Measurements from ENCODE around the gene FBXO3. TPM values are rescaled to one million over a fixed set of nuclear protein-coding genes. Genes with fewer than 3 reads are reported as not detected.
A peak's percentile ranks its signal among the peaks of the same experiment; 100 is the strongest.

Gene FBXO3
- total and polyA plus RNA-seq, 2 of the 13 experiments (the other 11 are each of a cell fraction or from before 2014, with no cell fraction given): 20.4 to 27.6 TPM

- H3K4me1 ChIP-seq (ENCODE audit: insufficient read depth, low read length): no peaks in the 10 kb centered on the region
- 16% methylated on average over 12 of the region's 12 CpGs for WGBS (ENCODE audit: low lambda C conversion rate)
Measured at GRCh38 chr11:33808228-33808828, 34.0 kb upstream of the FBXO3 start.

More at GRCh38 chr11:33808228-33808828, 34.0 kb upstream of the FBXO3 start:
- Histone ChIP-seq H2AFZ (ENCODE audit: low read length) (no peak overlapping the region), H3K27ac (ENCODE audit: extremely low read length, insufficient read depth, low read length) (no peak overlapping the region), H3K79me2 (ENCODE audit: insufficient read depth, low read length) (no peaks in the 10 kb centered on the region), H4K20me1 (ENCODE audit: insufficient read depth, low read length) (no peaks in the 10 kb centered on the region), H3K4me2 (ENCODE audit: low read depth, low read length) (no peak overlapping the region), H3K4me3 (replicated peaks in 1 of 3; ENCODE audit: insufficient read depth in 1 of 3, low read depth in 2 of 3, low read length in 3 of 3) (no peak overlapping the region), H3K9me3 (ENCODE audit: low read length) (no peaks in the 10 kb centered on the region), H3K36me3 (replicated peaks in 1 of 2; ENCODE audit: control insufficient read depth in 1 of 2, insufficient read depth in 2 of 2, low read length in 2 of 2) (no peaks in the 10 kb centered on the region), H3K9ac (ENCODE audit: insufficient read depth, low read depth, low read length) (no peak overlapping the region), H3K27me3 (ENCODE audit: control insufficient read depth in 1 of 2, insufficient read depth in 2 of 2, low read length in 2 of 2) (peaks cover 2 to 15% of the 10 kb centered on the region in 2 experiments; a peak in 3 of 5 replicates)
- FAIRE-seq (peak; percentile 72), DNase-seq (ENCODE audit: low spot score) (peak; percentile 63), ATAC-seq (peak; percentile 98)
- no TSS peak for BruUV-seq (replicated peaks)
- peak; percentile 82 for TF ChIP-seq STAG1 (CRISPR knock-in tag; IDR thresholded peaks at IDR 0.05)
- TF ChIP-seq ATF7 (IDR thresholded peaks at IDR 0.05): no peak
- TF ChIP-seq ATF7 (CRISPR knock-in tag; IDR thresholded peaks at IDR 0.05): no peak
- no peak for TF ChIP-seq KDM2A (CRISPR knock-in tag; IDR thresholded peaks at IDR 0.05; ENCODE audit: borderline replicate concordance, low read depth)
- peak; percentile 51 for TF ChIP-seq XRCC5 (optimal IDR thresholded peaks at IDR 0.05; ENCODE audit: low read length)
- 0 out of 2 replicates have a peak, but pooled peaks have one; percentile 32 for TF ChIP-seq FOXO1 (CRISPR knock-in tag; IDR thresholded peaks at IDR 0.05)
- 0 out of 2 replicates have a peak, but pooled peaks have one; percentile 12 for TF ChIP-seq FOSL2 (CRISPR knock-in tag; IDR thresholded peaks at IDR 0.05)
- TF ChIP-seq SMAD3 (CRISPR knock-in tag; IDR thresholded peaks at IDR 0.05): no peak
- no peak for TF ChIP-seq GTF2F1 (IDR thresholded peaks at IDR 0.05; ENCODE audit: low read length)
- peak; percentile 16 for TF ChIP-seq TEAD3 (CRISPR knock-in tag; optimal IDR thresholded peaks at IDR 0.05; ENCODE audit: borderline replicate concordance)
- TF ChIP-seq MAFK (conservative IDR thresholded peaks at IDR 0.05 in 1 of 2, IDR thresholded peaks at IDR 0.05 in 1 of 2; ENCODE audit: low read length in 2 of 2): peak in 1 of 2 experiments; percentile 17; a peak in 1 of 4 replicates
- peak; percentile 87 for TF ChIP-seq CTCF (CRISPR knock-in tag; IDR thresholded peaks at IDR 0.05)
- TF ChIP-seq MAFF (IDR thresholded peaks at IDR 0.05; ENCODE audit: low read depth, low read length): 0 out of 2 replicates have a peak, but pooled peaks have one; percentile 4
- peak; percentile 74; the same call in 1 of the 2 replicates for TF ChIP-seq SMC3 (IDR thresholded peaks at IDR 0.05; ENCODE audit: low read length)
- TF ChIP-seq, protein P1, sequence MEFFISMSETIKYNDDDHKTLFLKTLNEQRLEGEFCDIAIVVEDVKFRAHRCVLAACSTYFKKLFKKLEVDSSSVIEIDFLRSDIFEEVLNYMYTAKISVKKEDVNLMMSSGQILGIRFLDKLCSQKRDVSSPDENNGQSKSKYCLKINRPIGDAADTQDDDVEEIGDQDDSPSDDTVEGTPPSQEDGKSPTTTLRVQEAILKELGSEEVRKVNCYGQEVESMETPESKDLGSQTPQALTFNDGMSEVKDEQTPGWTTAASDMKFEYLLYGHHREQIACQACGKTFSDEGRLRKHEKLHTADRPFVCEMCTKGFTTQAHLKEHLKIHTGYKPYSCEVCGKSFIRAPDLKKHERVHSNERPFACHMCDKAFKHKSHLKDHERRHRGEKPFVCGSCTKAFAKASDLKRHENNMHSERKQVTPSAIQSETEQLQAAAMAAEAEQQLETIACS (CRISPR knock-in tag; IDR thresholded peaks at IDR 0.05): no peak
- TF ChIP-seq, protein P2, sequence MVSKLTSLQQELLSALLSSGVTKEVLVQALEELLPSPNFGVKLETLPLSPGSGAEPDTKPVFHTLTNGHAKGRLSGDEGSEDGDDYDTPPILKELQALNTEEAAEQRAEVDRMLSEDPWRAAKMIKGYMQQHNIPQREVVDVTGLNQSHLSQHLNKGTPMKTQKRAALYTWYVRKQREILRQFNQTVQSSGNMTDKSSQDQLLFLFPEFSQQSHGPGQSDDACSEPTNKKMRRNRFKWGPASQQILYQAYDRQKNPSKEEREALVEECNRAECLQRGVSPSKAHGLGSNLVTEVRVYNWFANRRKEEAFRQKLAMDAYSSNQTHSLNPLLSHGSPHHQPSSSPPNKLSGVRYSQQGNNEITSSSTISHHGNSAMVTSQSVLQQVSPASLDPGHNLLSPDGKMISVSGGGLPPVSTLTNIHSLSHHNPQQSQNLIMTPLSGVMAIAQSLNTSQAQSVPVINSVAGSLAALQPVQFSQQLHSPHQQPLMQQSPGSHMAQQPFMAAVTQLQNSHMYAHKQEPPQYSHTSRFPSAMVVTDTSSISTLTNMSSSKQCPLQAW (CRISPR knock-in tag; IDR thresholded peaks at IDR 0.05): 0 out of 2 replicates have a peak, but pooled peaks have one; percentile 25
- peak; percentile 63; the same call in 1 of the 2 replicates for TF ChIP-seq RAD21 (CRISPR knock-in tag; IDR thresholded peaks at IDR 0.05)
- TF ChIP-seq RELA (CRISPR knock-in tag; IDR thresholded peaks at IDR 0.05): no peak
- TF ChIP-seq SALL1 (CRISPR knock-in tag; IDR thresholded peaks at IDR 0.05): 0 out of 2 replicates have a peak, but pooled peaks have one; percentile 14
- in situ Hi-C loops (cut with HindIII; ENCODE audit: extremely low pct_ligation_motif_present, low pct_unique_long_range_greater_than_20kb) (no loop called here), intact Hi-C loops (cut with micrococcal nuclease; ENCODE audit: unreplicated experiment) (loop anchor here (1.0 kb wide), 2 partner anchors 32 to 163 kb away; no protein-coding TSS in a partner anchor)
- ChIA-PET CTCF (ENCODE audit: low intra/inter-chr PET ratio, low total read pairs) (interaction anchor here (0.6 to 1.6 kb wide), 2 partner anchors 21 to 551 kb away, joined by 3 to 9 read pairs; no protein-coding TSS in a partner anchor), POLR2A (no interaction called here)

All from HepG2 (cell line).